IMR-90 (cell line): ENCODE measurements around the gene COL7A1. TPM values are rescaled to one million over a fixed set of nuclear protein-coding genes. Genes with fewer than 3 reads are reported as not detected.

Experiments
- ATAC-seq: fragments of 200-7000 bp; cut with Tn5 transposase; 2 replicates; pipeline ENCODE4 v1.9.1; 2020; ENCODE audit warnings: low read depth, mild to moderate bottlenecking, moderate library complexity
- BruUV-seq: library from RNA; stranded (reverse); fragments of 400-500 nt; replicated peaks from 2 replicates; lab custom pipeline; 2021; lab: Mats Ljungman, UMichigan
- CTCF ChIA-PET: fragments of 300-600 bp; formaldehyde crosslinking; extraction: SDS; loops from one replicate; lab custom pipeline; 2021; ENCODE audit warnings: antibody characterized with exemption; lab: Yijun Ruan, JAX
- POLR2A ChIA-PET: fragments of 300-600 bp; sonication (Branson Sonifier 250); formaldehyde crosslinking; loops from one replicate; lab custom pipeline; 2022; ENCODE audit warnings: antibody characterized with exemption; ENCODE audit not compliant: unreplicated experiment; lab: Charles Lee
- DNase-seq: peaks from one replicate; pipeline ENCODE4 v3.0.0; 2013
- H2AFZ ChIP-seq: replicated peaks from 2 replicates; pipeline ENCODE3; 2013; ENCODE audit warnings: low read length, mild to moderate bottlenecking; ENCODE audit not compliant: poor library complexity
- H2AK5ac ChIP-seq: 2 replicates; pipeline ENCODE4 v1.6.1; 2013; ENCODE audit warnings: low read depth, low read length, inconsistent platforms
- H2AK9ac ChIP-seq: replicated peaks from 2 replicates; pipeline ENCODE3; 2013; ENCODE audit warnings: mild to moderate bottlenecking, low read depth, low read length, moderate library complexity; ENCODE audit not compliant: poor library complexity
- H2BK120ac ChIP-seq: 2 replicates; pipeline ENCODE4 v1.6.1; 2013; ENCODE audit warnings: low read depth, low read length, inconsistent platforms
- H2BK15ac ChIP-seq: 3 replicates; pipeline ENCODE4 v1.6.1; 2013; ENCODE audit warnings: low read depth, low read length, inconsistent platforms
- H2BK20ac ChIP-seq: 2 replicates; pipeline ENCODE4 v1.6.1; 2013; ENCODE audit warnings: low read depth, mild to moderate bottlenecking, inconsistent platforms, low read length, moderate library complexity
- H2BK5ac ChIP-seq: 2 replicates; pipeline ENCODE4 v1.6.1; 2013; ENCODE audit warnings: mild to moderate bottlenecking, low read depth, low read length, inconsistent platforms; ENCODE audit not compliant: poor library complexity, severe bottlenecking
- H3K14ac ChIP-seq: replicated peaks from 2 replicates; pipeline ENCODE4 v1.6.1; 2013; ENCODE audit warnings: low read depth, low read length, inconsistent platforms
- H3K18ac ChIP-seq: 2 replicates; pipeline ENCODE4 v1.6.1; 2013; ENCODE audit warnings: low read depth, low read length, control low read depth
- H3K23ac ChIP-seq: 2 replicates; pipeline ENCODE4 v1.6.1; 2013; ENCODE audit warnings: low read depth, low read length, inconsistent platforms
- H3K27ac ChIP-seq: 2 replicates; pipeline ENCODE4 v1.5.1; 2013; ENCODE audit warnings: mild to moderate bottlenecking, control low read depth, low read length; ENCODE audit not compliant: insufficient read depth
- H3K27me3 ChIP-seq: 2 replicates; pipeline ENCODE4 v1.6.1; 2013; ENCODE audit warnings: low read length; ENCODE audit not compliant: control insufficient read depth, insufficient read depth
- H3K36me3 ChIP-seq: 2 replicates; pipeline ENCODE4 v1.6.1; 2013; ENCODE audit warnings: low read length, mixed read lengths; ENCODE audit not compliant: control insufficient read depth, insufficient read depth
- H3K4ac ChIP-seq: 2 replicates; pipeline ENCODE4 v1.6.1; 2013; ENCODE audit warnings: low read depth, low read length, inconsistent platforms
- H3K4me1 ChIP-seq: 2 replicates; pipeline ENCODE4 v1.6.1; 2013; ENCODE audit warnings: low read length, mixed read lengths; ENCODE audit not compliant: control insufficient read depth, insufficient read depth
- H3K4me2 ChIP-seq: 2 replicates; pipeline ENCODE4 v1.6.1; 2013; ENCODE audit warnings: low read depth, mild to moderate bottlenecking, control low read depth, low read length, moderate library complexity
- H3K4me3 ChIP-seq: 2 replicates; pipeline ENCODE4 v1.5.1; 2013; ENCODE audit warnings: low read depth, mild to moderate bottlenecking, control low read depth, low read length, moderate library complexity; ENCODE audit not compliant: insufficient read depth
- H3K56ac ChIP-seq: 2 replicates; pipeline ENCODE4 v1.6.1; 2013; ENCODE audit warnings: low read length, inconsistent platforms; ENCODE audit not compliant: insufficient read depth; ENCODE audit errors: extremely low read depth
- H3K79me1 ChIP-seq, 2 experiments: 2 replicates each; pipeline ENCODE4 v1.6.1; 2013; ENCODE audit warnings: low read length in 2 of 2, inconsistent platforms in 1 of 2, low read depth in 1 of 2
- H3K9ac ChIP-seq: 2 replicates; pipeline ENCODE4 v1.6.1; 2013; ENCODE audit warnings: low read depth, low read length, control low read depth
- H3K9me1 ChIP-seq: 2 replicates; pipeline ENCODE4 v1.6.1; 2013; ENCODE audit warnings: low read length, inconsistent platforms; ENCODE audit not compliant: insufficient read depth
- H3K9me3 ChIP-seq: 2 replicates; pipeline ENCODE4 v1.6.1; 2013; ENCODE audit warnings: low read length; ENCODE audit not compliant: control insufficient read depth, insufficient read depth
- H4K20me1 ChIP-seq: 2 replicates; pipeline ENCODE4 v1.6.1; 2013; ENCODE audit warnings: low read length, inconsistent platforms; ENCODE audit not compliant: insufficient read depth
- H4K5ac ChIP-seq: 2 replicates; pipeline ENCODE4 v1.6.1; 2013; ENCODE audit warnings: mild to moderate bottlenecking, low read depth, low read length, control low read depth
- H4K8ac ChIP-seq, 2 experiments: 2 replicates each; pipeline ENCODE4 v1.6.1; 2013; ENCODE audit warnings: low read depth in 2 of 2, low read length in 2 of 2, control low read depth in 1 of 2, inconsistent platforms in 1 of 2
- H4K91ac ChIP-seq: 2 replicates; pipeline ENCODE4 v1.6.1; 2013; ENCODE audit warnings: low read depth, low read length, inconsistent platforms; ENCODE audit not compliant: insufficient read depth
- BHLHE40 ChIP-seq: fragments of 150-350 bp; IDR thresholded peaks from 2 replicates; pipeline ENCODE4 v1.6.1; 2016; ENCODE audit warnings: mild to moderate bottlenecking, low read depth, low read length
- CEBPB ChIP-seq: IDR thresholded peaks from 2 replicates; pipeline ENCODE4 v1.6.1; 2012; ENCODE audit warnings: low read depth, low read length, improper control_type of control experiment
- CHD1 ChIP-seq: IDR thresholded peaks from 2 replicates; pipeline ENCODE4 v1.6.1; 2012; ENCODE audit warnings: low read depth, low read length, improper control_type of control experiment
- FOS ChIP-seq: fragments of 150-350 bp; IDR thresholded peaks from 2 replicates; pipeline ENCODE4 v1.6.1; 2016; ENCODE audit warnings: low read depth, low read length
- MAFK ChIP-seq: IDR thresholded peaks from 2 replicates; pipeline ENCODE4 v1.6.1; 2012; ENCODE audit warnings: low read depth, low read length, improper control_type of control experiment
- MAZ ChIP-seq: IDR thresholded peaks from 2 replicates; pipeline ENCODE4 v1.6.1; 2012; ENCODE audit warnings: low read depth, mild to moderate bottlenecking, low read length, improper control_type of control experiment, moderate library complexity, borderline replicate concordance
- MXI1 ChIP-seq: IDR thresholded peaks from 2 replicates; pipeline ENCODE4 v1.6.1; 2012; ENCODE audit warnings: low read depth, mild to moderate bottlenecking, low read length, moderate library complexity, borderline replicate concordance
- NFE2L2 ChIP-seq: fragments of 150-350 bp; IDR thresholded peaks from 2 replicates; pipeline ENCODE4 v1.6.1; 2016; ENCODE audit warnings: low read depth, mild to moderate bottlenecking, low read length
- POLR2A ChIP-seq: IDR thresholded peaks from 2 replicates; pipeline ENCODE4 v1.6.1; 2012; ENCODE audit warnings: mild to moderate bottlenecking, low read depth, low read length
- RAD21 ChIP-seq: IDR thresholded peaks from 2 replicates; pipeline ENCODE4 v1.6.1; 2012; ENCODE audit warnings: low read length, improper control_type of control experiment
- RCOR1 ChIP-seq: IDR thresholded peaks from 2 replicates; pipeline ENCODE4 v1.6.1; 2012; ENCODE audit warnings: mild to moderate bottlenecking, low read length, improper control_type of control experiment; ENCODE audit not compliant: insufficient replicate concordance
- RFX5 ChIP-seq: IDR thresholded peaks from 2 replicates; pipeline ENCODE4 v1.8.0; 2012; ENCODE audit warnings: low read depth, mild to moderate bottlenecking, low read length, moderate library complexity
- SMC3 ChIP-seq: fragments of 150-350 bp; IDR thresholded peaks from 2 replicates; pipeline ENCODE4 v1.6.1; 2016; ENCODE audit warnings: low read depth, mild to moderate bottlenecking, antibody characterized with exemption, low read length, moderate library complexity
- WGBS, 2 experiments: methylation state at CpG; one replicate each; pipeline versions ENCODE4 v1.1.5 to v1.1.7; 2013; ENCODE audit warnings: missing lambda C conversion rate in 2 of 2; ENCODE audit not compliant: insufficient read length in 1 of 2; ENCODE audit errors: extremely low coverage in 2 of 2; 5-methylcytosine and 5-hydroxymethylcytosine counted together
- dilution Hi-C: fragments of 300-500 bp; cut with HindIII; formaldehyde crosslinking; loops from one replicate; pipeline ENCODE4 v1.14.3; 2018; ENCODE audit warnings: low sequenced_read_pairs; ENCODE audit not compliant: unreplicated experiment
- in situ Hi-C: fragments of 300-500 bp; cut with MboI; formaldehyde crosslinking; loops from 3 replicates; pipeline ENCODE4 v1.14.3; 2019; ENCODE audit warnings: low sequenced_read_pairs, inconsistent platforms, mixed read lengths
- intact Hi-C: fragments of 100-400 bp; cut with micrococcal nuclease; formaldehyde crosslinking; loops from 2 replicates; pipeline ENCODE4 v1.10.0; 2022
- polyA plus RNA-seq, 3 experiments: library from polyadenylated mRNA; depleted of rRNA; stranded (reverse); fragments of >200 nt; gene quantifications; 2 replicates each; pipeline ENCODE4 v1.2.3, GENCODE V29; 2012; ENCODE audit warnings: low replicate concordance in 1 of 3
- total RNA-seq: library from RNA; depleted of rRNA; stranded (reverse); fragments of >200 nt; gene quantifications from 2 replicates; pipeline ENCODE4 v1.2.3, GENCODE V29; 2012
- TF ChIP-seq, protein P1 (sequence below): conservative IDR thresholded peaks from 2 replicates; pipeline ENCODE4 v1.5.1; 2012; ENCODE audit warnings: mild to moderate bottlenecking, low read depth, low read length, improper control_type of control experiment
- TF ChIP-seq, protein P2 (sequence below): fragments of 150-350 bp; IDR thresholded peaks from 2 replicates; pipeline ENCODE4 v1.6.1; 2017; ENCODE audit warnings: mild to moderate bottlenecking, antibody characterized with exemption, low read length, low read depth
- TF ChIP-seq, protein P3 (sequence below): fragments of 150-350 bp; IDR thresholded peaks from 2 replicates; pipeline ENCODE4 v1.6.1; 2016; ENCODE audit warnings: low read depth, mild to moderate bottlenecking, low read length, moderate library complexity, borderline replicate concordance

COL7A1 gene
- total and polyA plus RNA-seq, 2 of the 4 experiments (the other 2 are of a cell fraction): 4.1 to 20.3 TPM

DNA sequence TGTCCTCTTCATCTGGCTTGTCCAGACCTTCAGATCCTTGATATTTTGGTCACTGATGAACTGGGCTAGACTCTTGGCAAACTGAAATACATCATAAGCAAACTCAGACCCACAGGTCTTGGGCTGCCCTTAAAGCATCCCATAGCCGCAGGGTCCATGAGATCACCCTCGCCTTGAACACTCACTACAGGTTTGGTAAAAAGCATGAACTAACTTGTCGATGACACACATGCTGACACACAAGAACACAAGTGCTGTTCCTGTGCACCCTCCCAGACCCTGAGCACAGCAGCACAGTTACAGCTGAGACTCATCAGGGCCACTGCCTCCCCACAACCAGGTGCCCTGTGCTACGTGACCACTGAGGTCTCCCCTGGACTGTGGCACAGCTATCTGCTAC, 59.6 kb downstream of the COL7A1 start:
- no peak overlapping the region for H3K18ac ChIP-seq
- no peak overlapping the region for H3K4ac ChIP-seq
- no peaks in the 10 kb centered on the region for H3K4me1 ChIP-seq
- POLR2A ChIA-PET: no interaction called here
- ATAC-seq (no peak), DNase-seq (no peak)
- no peaks in the 10 kb centered on the region; the same call in 1 of the 2 replicates for H4K20me1 ChIP-seq
- no peaks in the 10 kb centered on the region for H3K9me3 ChIP-seq
- no peak overlapping the region for H3K56ac ChIP-seq
- no peak overlapping the region for H3K14ac ChIP-seq
- H2BK20ac ChIP-seq: no peak overlapping the region
- no peak overlapping the region for H2AFZ ChIP-seq
- in situ Hi-C loops: no loop called here
- BruUV-seq: no TSS peak
- no peak overlapping the region for H3K9ac ChIP-seq
- peaks cover 51% of the 10 kb centered on the region for H3K36me3 ChIP-seq
- H3K4me3 ChIP-seq: no peak overlapping the region
- CTCF ChIA-PET: no interaction called here
- peaks cover 0 to 4% of the 10 kb centered on the region in 2 experiments; a peak in 2 of 4 replicates for H3K79me1 ChIP-seq
- dilution Hi-C loops: no loop called here
- no peak overlapping the region for H4K8ac ChIP-seq
- no peak for TF ChIP-seq MXI1
- no peak for TF ChIP-seq CHD1
- TF ChIP-seq RFX5: no peak
- TF ChIP-seq BHLHE40: no peak
- no peak for TF ChIP-seq CEBPB
- TF ChIP-seq RAD21: no peak
- TF ChIP-seq, protein P1, sequence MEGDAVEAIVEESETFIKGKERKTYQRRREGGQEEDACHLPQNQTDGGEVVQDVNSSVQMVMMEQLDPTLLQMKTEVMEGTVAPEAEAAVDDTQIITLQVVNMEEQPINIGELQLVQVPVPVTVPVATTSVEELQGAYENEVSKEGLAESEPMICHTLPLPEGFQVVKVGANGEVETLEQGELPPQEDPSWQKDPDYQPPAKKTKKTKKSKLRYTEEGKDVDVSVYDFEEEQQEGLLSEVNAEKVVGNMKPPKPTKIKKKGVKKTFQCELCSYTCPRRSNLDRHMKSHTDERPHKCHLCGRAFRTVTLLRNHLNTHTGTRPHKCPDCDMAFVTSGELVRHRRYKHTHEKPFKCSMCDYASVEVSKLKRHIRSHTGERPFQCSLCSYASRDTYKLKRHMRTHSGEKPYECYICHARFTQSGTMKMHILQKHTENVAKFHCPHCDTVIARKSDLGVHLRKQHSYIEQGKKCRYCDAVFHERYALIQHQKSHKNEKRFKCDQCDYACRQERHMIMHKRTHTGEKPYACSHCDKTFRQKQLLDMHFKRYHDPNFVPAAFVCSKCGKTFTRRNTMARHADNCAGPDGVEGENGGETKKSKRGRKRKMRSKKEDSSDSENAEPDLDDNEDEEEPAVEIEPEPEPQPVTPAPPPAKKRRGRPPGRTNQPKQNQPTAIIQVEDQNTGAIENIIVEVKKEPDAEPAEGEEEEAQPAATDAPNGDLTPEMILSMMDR: no peak
- no peak for TF ChIP-seq MAZ
- no peak for TF ChIP-seq FOS
- no peak for TF ChIP-seq POLR2A
- no peak for TF ChIP-seq RCOR1
- TF ChIP-seq, protein P2, sequence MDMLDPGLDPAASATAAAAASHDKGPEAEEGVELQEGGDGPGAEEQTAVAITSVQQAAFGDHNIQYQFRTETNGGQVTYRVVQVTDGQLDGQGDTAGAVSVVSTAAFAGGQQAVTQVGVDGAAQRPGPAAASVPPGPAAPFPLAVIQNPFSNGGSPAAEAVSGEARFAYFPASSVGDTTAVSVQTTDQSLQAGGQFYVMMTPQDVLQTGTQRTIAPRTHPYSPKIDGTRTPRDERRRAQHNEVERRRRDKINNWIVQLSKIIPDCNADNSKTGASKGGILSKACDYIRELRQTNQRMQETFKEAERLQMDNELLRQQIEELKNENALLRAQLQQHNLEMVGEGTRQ: no peak
- TF ChIP-seq, protein P3, sequence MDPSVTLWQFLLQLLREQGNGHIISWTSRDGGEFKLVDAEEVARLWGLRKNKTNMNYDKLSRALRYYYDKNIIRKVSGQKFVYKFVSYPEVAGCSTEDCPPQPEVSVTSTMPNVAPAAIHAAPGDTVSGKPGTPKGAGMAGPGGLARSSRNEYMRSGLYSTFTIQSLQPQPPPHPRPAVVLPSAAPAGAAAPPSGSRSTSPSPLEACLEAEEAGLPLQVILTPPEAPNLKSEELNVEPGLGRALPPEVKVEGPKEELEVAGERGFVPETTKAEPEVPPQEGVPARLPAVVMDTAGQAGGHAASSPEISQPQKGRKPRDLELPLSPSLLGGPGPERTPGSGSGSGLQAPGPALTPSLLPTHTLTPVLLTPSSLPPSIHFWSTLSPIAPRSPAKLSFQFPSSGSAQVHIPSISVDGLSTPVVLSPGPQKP: no peak
- no peak for TF ChIP-seq NFE2L2
- TF ChIP-seq MAFK: no peak
- no peak for TF ChIP-seq SMC3
- H2BK15ac ChIP-seq: no peak overlapping the region
- peaks cover 5% of the 10 kb centered on the region; the same call in 1 of the 2 replicates for H3K9me1 ChIP-seq
- WGBS, 2 experiments: 86% methylated on average over 3 of the region's 4 CpGs; no CpG with 5 or more reads in 1 of the 2 experiments
- no peak overlapping the region for H4K5ac ChIP-seq
- no peak overlapping the region for H2BK5ac ChIP-seq
- H2AK5ac ChIP-seq: no peak overlapping the region
- H2AK9ac ChIP-seq: no peak overlapping the region
- H3K4me2 ChIP-seq: no peak overlapping the region
- no peaks in the 10 kb centered on the region for H3K27me3 ChIP-seq
- H4K91ac ChIP-seq: no peak overlapping the region
- no peak overlapping the region for H2BK120ac ChIP-seq
- H3K23ac ChIP-seq: no peak overlapping the region
- H3K27ac ChIP-seq: no peak overlapping the region
- intact Hi-C loops: no loop called here
